DOHH2 (cell line): ENCODE data around the gene CACNA2D1.

Experiments used
- H3F3A ChIP-seq: fragments of 200-600 bp; sonication (generic), shearing (Covaris generic); 2 replicates; pipeline ENCODE4 v1.6.0; 2016; ENCODE audit warnings: antibody characterized with exemption, mild to moderate bottlenecking; ENCODE audit not compliant: control insufficient read depth, insufficient read depth
- H3K27ac ChIP-seq: fragments of 200-600 bp; sonication (generic); 2 replicates; pipeline ENCODE4 v1.5.1; 2014; ENCODE audit warnings: low read depth, mild to moderate bottlenecking, low read length, moderate library complexity
- H3K27me3 ChIP-seq: fragments of 200-600 bp; sonication (generic); 2 replicates; pipeline ENCODE4 v1.6.1; 2014; ENCODE audit warnings: mild to moderate bottlenecking, low read length, mixed read lengths; ENCODE audit not compliant: control insufficient read depth
- H3K36me3 ChIP-seq: fragments of 200-600 bp; sonication (generic); 2 replicates; pipeline ENCODE4 v1.6.1; 2014; ENCODE audit warnings: mild to moderate bottlenecking, low read length, moderate library complexity, mixed read lengths; ENCODE audit not compliant: control insufficient read depth
- H3K4me1 ChIP-seq: fragments of 200-600 bp; sonication (generic); 2 replicates; pipeline ENCODE4 v1.6.1; 2014; ENCODE audit warnings: mild to moderate bottlenecking, low read length, mixed read lengths; ENCODE audit not compliant: control insufficient read depth
- H3K4me2 ChIP-seq: fragments of 200-600 bp; sonication (generic); 2 replicates; pipeline ENCODE4 v1.6.0; 2014; ENCODE audit warnings: mild to moderate bottlenecking, low read length, moderate library complexity
- H3K4me3 ChIP-seq: fragments of 200-600 bp; sonication (generic); 2 replicates; pipeline ENCODE4 v1.5.1; 2014; ENCODE audit warnings: mild to moderate bottlenecking, low read length, mixed read lengths
- H3K79me2 ChIP-seq: fragments of 200-600 bp; sonication (generic); 2 replicates; pipeline ENCODE4 v1.6.1; 2014; ENCODE audit warnings: mild to moderate bottlenecking, low read length, mixed read lengths; ENCODE audit not compliant: control insufficient read depth
- H3K9me2 ChIP-seq: fragments of 200-600 bp; sonication (generic); replicated peaks from 2 replicates; pipeline ENCODE4 v1.6.1; 2014; ENCODE audit warnings: mild to moderate bottlenecking, low read length, mixed read lengths; ENCODE audit not compliant: control insufficient read depth
- H3K9me3 ChIP-seq: fragments of 200-600 bp; sonication (generic); 2 replicates; pipeline ENCODE4 v1.6.1; 2014; ENCODE audit warnings: antibody characterized with exemption, low read length, mixed read lengths; ENCODE audit not compliant: control insufficient read depth, insufficient read depth
- H4K20me1 ChIP-seq: fragments of 200-600 bp; sonication (generic); 2 replicates; pipeline ENCODE4 v1.6.0; 2014; ENCODE audit warnings: low read depth, mild to moderate bottlenecking, antibody characterized with exemption, low read length, moderate library complexity; ENCODE audit not compliant: control insufficient read depth, insufficient read depth
- EZH2phosphoT487 ChIP-seq: fragments of 200-600 bp; sonication (generic); IDR thresholded peaks from 2 replicates; pipeline ENCODE4 v1.6.1; 2017; ENCODE audit warnings: borderline replicate concordance, mild to moderate bottlenecking, antibody characterized with exemption, low read length, moderate library complexity, mixed read lengths
- TF ChIP-seq, protein P1 (sequence below): fragments of 200-600 bp; sonication (generic); IDR thresholded peaks from one replicate; pipeline ENCODE4 v1.5.1; 2014; ENCODE audit warnings: antibody characterized with exemption, mild to moderate bottlenecking, low read depth, low read length; ENCODE audit not compliant: poor library complexity, severe bottlenecking

Gene CACNA2D1

DNA sequence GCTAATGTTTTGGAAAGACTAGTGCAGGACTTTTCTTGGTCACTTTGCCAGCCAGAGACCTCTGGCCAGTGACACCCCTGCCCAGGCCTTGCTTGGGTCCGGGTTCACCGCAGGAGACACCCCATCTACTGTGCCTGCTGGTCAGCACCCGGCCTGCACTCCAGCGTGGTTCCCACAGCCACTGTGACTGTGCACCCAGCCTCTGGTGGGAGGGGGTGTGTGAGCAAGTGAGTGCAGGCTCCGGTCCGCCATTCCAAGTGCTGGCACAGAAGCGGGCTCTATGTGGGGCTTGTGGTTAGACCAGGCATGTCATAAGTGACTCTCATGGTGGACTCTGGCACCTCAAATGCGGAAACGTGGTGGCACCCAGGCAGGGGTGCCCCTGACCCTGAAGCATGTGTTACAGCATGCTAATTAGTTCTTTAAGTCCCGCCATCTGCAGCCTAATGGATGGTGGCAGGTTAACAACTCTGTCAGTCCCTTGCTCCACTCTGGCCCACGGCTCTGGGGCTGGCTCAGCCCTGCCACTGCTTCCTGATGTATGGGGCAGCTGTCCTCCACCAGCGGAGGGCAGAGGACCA lies 361.8 kb downstream of the CACNA2D1 start:
- no peak overlapping the region for H3K4me2 ChIP-seq
- no peaks in the 10 kb centered on the region for H4K20me1 ChIP-seq
- H3K79me2 ChIP-seq, result no peaks in the 10 kb centered on the region
- TF ChIP-seq EZH2phosphoT487, result no peak
- TF ChIP-seq, protein P1, sequence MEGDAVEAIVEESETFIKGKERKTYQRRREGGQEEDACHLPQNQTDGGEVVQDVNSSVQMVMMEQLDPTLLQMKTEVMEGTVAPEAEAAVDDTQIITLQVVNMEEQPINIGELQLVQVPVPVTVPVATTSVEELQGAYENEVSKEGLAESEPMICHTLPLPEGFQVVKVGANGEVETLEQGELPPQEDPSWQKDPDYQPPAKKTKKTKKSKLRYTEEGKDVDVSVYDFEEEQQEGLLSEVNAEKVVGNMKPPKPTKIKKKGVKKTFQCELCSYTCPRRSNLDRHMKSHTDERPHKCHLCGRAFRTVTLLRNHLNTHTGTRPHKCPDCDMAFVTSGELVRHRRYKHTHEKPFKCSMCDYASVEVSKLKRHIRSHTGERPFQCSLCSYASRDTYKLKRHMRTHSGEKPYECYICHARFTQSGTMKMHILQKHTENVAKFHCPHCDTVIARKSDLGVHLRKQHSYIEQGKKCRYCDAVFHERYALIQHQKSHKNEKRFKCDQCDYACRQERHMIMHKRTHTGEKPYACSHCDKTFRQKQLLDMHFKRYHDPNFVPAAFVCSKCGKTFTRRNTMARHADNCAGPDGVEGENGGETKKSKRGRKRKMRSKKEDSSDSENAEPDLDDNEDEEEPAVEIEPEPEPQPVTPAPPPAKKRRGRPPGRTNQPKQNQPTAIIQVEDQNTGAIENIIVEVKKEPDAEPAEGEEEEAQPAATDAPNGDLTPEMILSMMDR, result no peak
- no peaks in the 10 kb centered on the region for H3K27me3 ChIP-seq
- no peaks in the 10 kb centered on the region for H3F3A ChIP-seq
- H3K9me2 ChIP-seq, result no peaks in the 10 kb centered on the region
- no peaks in the 10 kb centered on the region for H3K9me3 ChIP-seq
- no peaks in the 10 kb centered on the region for H3K4me1 ChIP-seq
- H3K4me3 ChIP-seq, result no peak overlapping the region
- H3K27ac ChIP-seq, result no peak overlapping the region
- no peaks in the 10 kb centered on the region for H3K36me3 ChIP-seq

DNA sequence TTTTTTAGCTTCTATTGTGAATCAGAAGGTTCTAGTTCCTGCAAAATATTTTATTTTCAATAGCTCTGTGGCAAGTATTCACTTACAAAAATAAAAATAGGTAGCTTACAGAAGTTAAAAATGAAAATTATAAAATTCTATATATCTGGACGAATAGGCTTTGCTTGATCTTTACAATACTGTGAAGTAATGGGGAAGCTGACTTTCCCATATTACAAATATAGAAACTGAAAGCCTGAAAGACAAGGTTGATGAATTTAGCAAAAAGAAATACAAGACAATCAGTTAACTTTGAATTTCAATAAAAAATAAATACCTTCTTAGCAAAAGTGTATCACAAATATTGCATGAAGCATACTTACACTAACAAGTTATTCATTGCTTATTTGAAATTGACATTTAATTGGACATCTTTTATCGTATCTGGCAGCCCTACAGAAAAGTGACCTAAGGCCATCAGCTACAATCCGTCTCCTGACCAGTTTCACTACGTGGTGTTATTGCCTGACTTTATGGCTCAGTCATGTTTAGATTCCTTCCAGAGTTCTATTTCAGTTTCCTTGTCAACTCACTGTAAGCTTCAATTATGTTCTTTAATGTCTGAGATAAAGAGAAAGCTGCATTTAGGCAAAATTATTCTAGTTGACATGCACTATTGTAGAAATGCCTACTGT lies 363.2 kb downstream of the CACNA2D1 start:
- Histone ChIP-seq H3K27me3 (0 out of 2 replicates have a peak, but pooled peaks cover 2% of the 10 kb centered on the region), H3K4me2 (no peak overlapping the region)

DNA sequence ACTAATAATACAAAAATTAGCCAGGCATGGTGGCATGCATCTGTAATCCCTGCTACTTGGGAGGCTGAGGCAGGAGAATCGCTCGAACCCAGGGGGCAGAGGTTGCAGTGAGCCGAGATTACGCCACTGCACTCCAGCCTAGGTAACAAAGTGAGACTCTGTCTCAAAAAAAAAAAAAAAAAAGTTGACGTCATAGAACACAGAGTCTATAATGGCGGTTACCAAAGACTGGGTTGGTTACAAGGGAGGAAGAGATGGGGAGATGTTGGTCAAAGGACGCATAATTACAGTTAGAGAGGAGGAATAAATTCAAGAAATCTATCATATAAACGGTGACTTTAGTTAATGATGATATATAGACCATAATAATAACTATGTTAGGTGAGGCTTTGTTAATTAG lies 364.1 kb downstream of the CACNA2D1 start:
- Histone ChIP-seq H3K36me3 (no peaks in the 10 kb centered on the region), H3K79me2 (no peaks in the 10 kb centered on the region), H3K27me3 (0 out of 2 replicates have a peak, but pooled peaks cover 6% of the 10 kb centered on the region), H3K27ac (no peak overlapping the region), H3K4me3 (no peak overlapping the region), H3F3A (no peaks in the 10 kb centered on the region), H4K20me1 (no peaks in the 10 kb centered on the region), H3K9me2 (no peaks in the 10 kb centered on the region), H3K4me2 (no peak overlapping the region), H3K9me3 (no peaks in the 10 kb centered on the region), H3K4me1 (no peaks in the 10 kb centered on the region)
- TF ChIP-seq, protein P1, result no peak

More for the DNA sequence above, 363.2 kb downstream of the CACNA2D1 start:
- H3K4me1 ChIP-seq, result no peaks in the 10 kb centered on the region
- H3K36me3 ChIP-seq, result no peaks in the 10 kb centered on the region
- TF ChIP-seq, protein P1, result no peak
- TF ChIP-seq EZH2phosphoT487, result no peak
- no peaks in the 10 kb centered on the region for H3F3A ChIP-seq
- H3K4me3 ChIP-seq, result no peak overlapping the region
- no peak overlapping the region for H3K27ac ChIP-seq
- H3K9me3 ChIP-seq, result no peaks in the 10 kb centered on the region
- no peaks in the 10 kb centered on the region for H3K9me2 ChIP-seq
- H3K79me2 ChIP-seq, result no peaks in the 10 kb centered on the region
- H4K20me1 ChIP-seq, result no peaks in the 10 kb centered on the region
